ENCODE measurements around the gene TTYH1.
A peak's percentile ranks its signal among the peaks of the same experiment; 100 is the strongest.

TTYH1 gene

GRCh38 chr19:54424660-54425381 lies 9.6 kb downstream of the TTYH1 start:
- no peak for DNase-seq

GRCh38 chr19:54425382-54425723 lies 10.1 kb downstream of the TTYH1 start:
- DNase-seq: no peak

GRCh38 chr19:54426291-54426931 lies 11.1 kb downstream of the TTYH1 start:
- DNase-seq: peak; percentile 77

- no peak for DNase-seq
Observed at GRCh38 chr19:54427586-54427985, 12.3 kb downstream of the TTYH1 start.

GRCh38 chr19:54428323-54429175 lies 13.3 kb downstream of the TTYH1 start:
- no peak for DNase-seq

- no peak for DNase-seq
Observed at GRCh38 chr19:54429176-54429495, 13.9 kb downstream of the TTYH1 start.

- peak; percentile 35 for DNase-seq
Observed at GRCh38 chr19:54429545-54430227, 14.4 kb downstream of the TTYH1 start.

GRCh38 chr19:54430306-54431254 lies 15.3 kb downstream of the TTYH1 start:
- DNase-seq: peak; percentile 90

GRCh38 chr19:54431255-54431838 lies 16.1 kb downstream of the TTYH1 start:
- DNase-seq: no peak

GRCh38 chr19:54432144-54432738 lies 17.0 kb downstream of the TTYH1 start:
- no peak for DNase-seq

GRCh38 chr19:54433697-54434096 lies 18.4 kb downstream of the TTYH1 start:
- DNase-seq: no peak

GRCh38 chr19:54434112-54434872 lies 19.0 kb downstream of the TTYH1 start:
- DNase-seq: no peak

- DNase-seq: no peak
Observed at GRCh38 chr19:54434873-54435214, 19.6 kb downstream of the TTYH1 start.

- peak; percentile 47 for DNase-seq
Observed at GRCh38 chr19:54435551-54436016, 20.3 kb downstream of the TTYH1 start.

GRCh38 chr19:54436031-54436523 lies 20.8 kb downstream of the TTYH1 start:
- DNase-seq: peak; percentile 52

GRCh38 chr19:54436628-54437252 lies 21.5 kb downstream of the TTYH1 start:
- DNase-seq: no peak

GRCh38 chr19:54439174-54439851 lies 24.0 kb downstream of the TTYH1 start:
- peak; percentile 79 for DNase-seq

- no peak for DNase-seq
Observed at GRCh38 chr19:54440641-54441040, 25.4 kb downstream of the TTYH1 start.

- DNase-seq: no peak
Observed at GRCh38 chr19:54444737-54445136, 29.5 kb downstream of the TTYH1 start.

All from eye (tissue), 1 donor.